Trophoblast cell (in vitro differentiated cells and primary cell): ENCODE data around the gene ABR.
"Not testable (repeated sequence)": the region's sequence is repeated elsewhere in the genome, so short reads cannot be mapped to it uniquely, and the experiment has no call there.

ENCODE experiments used
- DNase-seq, 2 donors: peaks; one replicate each; pipeline ENCODE4 v3.0.0-alpha.2; 2016
- H2AFZ ChIP-seq: 2 replicates; pipeline ENCODE4 v1.6.1; 2013; ENCODE audit warnings: low read length, moderate library complexity, mild to moderate bottlenecking; ENCODE audit not compliant: insufficient read depth, poor library complexity
- H2AK5ac ChIP-seq: 2 replicates; pipeline ENCODE4 v1.6.1; 2013; ENCODE audit warnings: mild to moderate bottlenecking, low read length
- H2BK120ac ChIP-seq: 2 replicates; pipeline ENCODE4 v1.6.1; 2013; ENCODE audit warnings: low read length, mild to moderate bottlenecking, moderate library complexity; ENCODE audit not compliant: insufficient read depth, poor library complexity
- H2BK12ac ChIP-seq: 2 replicates; pipeline ENCODE4 v1.6.1; 2013; ENCODE audit warnings: mild to moderate bottlenecking, low read length, moderate library complexity
- H2BK5ac ChIP-seq: 2 replicates; pipeline ENCODE4 v1.6.1; 2013; ENCODE audit warnings: low read length, low read depth, moderate library complexity, mild to moderate bottlenecking; ENCODE audit not compliant: poor library complexity
- H3K14ac ChIP-seq: 2 replicates; pipeline ENCODE4 v1.6.1; 2013; ENCODE audit warnings: mild to moderate bottlenecking, low read length
- H3K18ac ChIP-seq: 2 replicates; pipeline ENCODE4 v1.6.1; 2013; ENCODE audit warnings: mild to moderate bottlenecking, low read length
- H3K23ac ChIP-seq: 2 replicates; pipeline ENCODE4 v1.6.1; 2013; ENCODE audit warnings: low read length
- H3K27ac ChIP-seq: 2 replicates; pipeline ENCODE4 v1.5.1; 2013; ENCODE audit warnings: low read depth, mild to moderate bottlenecking, inconsistent platforms, low read length, moderate library complexity
- H3K27me3 ChIP-seq: 2 replicates; pipeline ENCODE4 v1.6.1; 2013; ENCODE audit warnings: inconsistent platforms, mild to moderate bottlenecking, low read length, moderate library complexity; ENCODE audit not compliant: insufficient read depth
- H3K36me3 ChIP-seq, 2 experiments: 1 replicate in 1 of 2; 2 replicates in 1 of 2; pipeline ENCODE4 v1.6.1; 2013; ENCODE audit warnings: low read length in 2 of 2, mild to moderate bottlenecking in 2 of 2, moderate library complexity in 1 of 2; ENCODE audit not compliant: insufficient read depth in 2 of 2, control insufficient read depth in 1 of 2
- H3K4ac ChIP-seq: 2 replicates; pipeline ENCODE4 v1.6.1; 2013; ENCODE audit warnings: low read depth, mild to moderate bottlenecking, low read length, moderate library complexity
- H3K4me1 ChIP-seq, 2 experiments: 1 replicate in 1 of 2; 2 replicates in 1 of 2; pipeline ENCODE4 v1.6.1; 2013; ENCODE audit warnings: low read length in 2 of 2, mild to moderate bottlenecking in 2 of 2, moderate library complexity in 1 of 2; ENCODE audit not compliant: insufficient read depth in 2 of 2, control insufficient read depth in 1 of 2
- H3K4me2 ChIP-seq: 2 replicates; pipeline ENCODE4 v1.6.1; 2013; ENCODE audit warnings: inconsistent platforms, mild to moderate bottlenecking, low read length, moderate library complexity
- H3K4me3 ChIP-seq: 2 replicates; pipeline ENCODE4 v1.5.1; 2013; ENCODE audit warnings: mild to moderate bottlenecking, low read depth, low read length, inconsistent platforms
- H3K79me1 ChIP-seq: one replicate; pipeline ENCODE4 v1.6.1; 2013; ENCODE audit warnings: low read length
- H3K79me2 ChIP-seq: 2 replicates; pipeline ENCODE4 v1.6.1; 2013; ENCODE audit warnings: low read length, mild to moderate bottlenecking; ENCODE audit not compliant: control insufficient read depth, insufficient read depth, poor library complexity
- H3K9ac ChIP-seq: 2 replicates; pipeline ENCODE4 v1.6.1; 2013; ENCODE audit warnings: mild to moderate bottlenecking, low read length
- H3K9me3 ChIP-seq: 2 replicates; pipeline ENCODE4 v1.6.1; 2013; ENCODE audit warnings: low read depth, mild to moderate bottlenecking, control low read depth, inconsistent platforms, low read length; ENCODE audit not compliant: insufficient read depth
- H4K12ac ChIP-seq: 2 replicates; pipeline ENCODE4 v1.6.1; 2013; ENCODE audit warnings: low read depth, mild to moderate bottlenecking, low read length, moderate library complexity
- H4K8ac ChIP-seq: 2 replicates; pipeline ENCODE4 v1.6.1; 2013; ENCODE audit warnings: low read depth, mild to moderate bottlenecking, low read length, moderate library complexity
- H4K91ac ChIP-seq: one replicate; pipeline ENCODE4 v1.6.1; 2013; ENCODE audit warnings: low read depth, mild to moderate bottlenecking, low read length, moderate library complexity
- WGBS: extraction: QIAGEN DNeasy Blood & Tissue Kit; methylation state at CpG from one replicate; pipeline ENCODE4 v1.1.7; 2013; ENCODE audit warnings: missing lambda C conversion rate; ENCODE audit not compliant: insufficient read length, insufficient coverage; ENCODE audit errors: extremely low coverage; 5-methylcytosine and 5-hydroxymethylcytosine counted together

The ABR gene

GRCh38 chr17:1123393-1123831, 56.4 kb downstream of the ABR start:
- H3K27me3 ChIP-seq, result no peaks in the 10 kb centered on the region
- H3K36me3 ChIP-seq, result no peaks in the 10 kb centered on the region
- H3K4me2 ChIP-seq, result no peak overlapping the region
- H4K91ac ChIP-seq, result no peak overlapping the region
- no CpG with 5 or more reads among the region's 24 CpGs for WGBS
- H3K14ac ChIP-seq, result no peak overlapping the region
- no peaks in the 10 kb centered on the region for H3K79me1 ChIP-seq
- no peak overlapping the region for H2BK5ac ChIP-seq
- H3K9ac ChIP-seq, result no peak overlapping the region
- H3K4me3 ChIP-seq, result no peak overlapping the region
- H2BK12ac ChIP-seq, result no peak overlapping the region
- H4K12ac ChIP-seq, result no peak overlapping the region
- DNase-seq, result no peak
- no peak overlapping the region for H2AK5ac ChIP-seq
- H2BK120ac ChIP-seq, result no peak overlapping the region
- H2AFZ ChIP-seq, result no peak overlapping the region
- peaks cover 5% of the 10 kb centered on the region for H3K9me3 ChIP-seq
- H3K79me2 ChIP-seq, result no peaks in the 10 kb centered on the region
- H4K8ac ChIP-seq, result no peak overlapping the region
- H3K18ac ChIP-seq, result no peak overlapping the region
- no peak overlapping the region for H3K27ac ChIP-seq
- no peak overlapping the region for H3K4ac ChIP-seq
- peaks cover 0 to 2% of the 10 kb centered on the region in 2 experiments for H3K4me1 ChIP-seq
- H3K23ac ChIP-seq, result no peak overlapping the region

GRCh38 chr17:1122533-1123392, 57.0 kb downstream of the ABR start:
- Histone ChIP-seq H2BK12ac (no peak overlapping the region), H3K4me1 (peaks cover 0 to 2% of the 10 kb centered on the region in 2 experiments), H2BK5ac (no peak overlapping the region), H3K4ac (no peak overlapping the region), H3K23ac (no peak overlapping the region), H3K9me3 (peaks cover 5% of the 10 kb centered on the region), H3K27me3 (no peaks in the 10 kb centered on the region), H2BK120ac (no peak overlapping the region), H2AK5ac (no peak overlapping the region), H3K4me3 (no peak overlapping the region), H4K8ac (no peak overlapping the region), H3K18ac (no peak overlapping the region), H3K27ac (no peak overlapping the region), H3K36me3 (no peaks in the 10 kb centered on the region), H4K12ac (no peak overlapping the region), H3K79me1 (no peaks in the 10 kb centered on the region), H3K79me2 (no peaks in the 10 kb centered on the region), H3K9ac (no peak overlapping the region), H4K91ac (no peak overlapping the region), H2AFZ (no peak overlapping the region), H3K14ac (no peak overlapping the region), H3K4me2 (no peak overlapping the region)
- peak; percentile 63 to 83 for DNase-seq
- WGBS, result no CpG with 5 or more reads among the region's 21 CpGs

GRCh38 chr17:1121442-1121817, 58.4 kb downstream of the ABR start:
- H3K23ac ChIP-seq, H3K18ac ChIP-seq, H2AK5ac ChIP-seq, H4K12ac ChIP-seq, H4K8ac ChIP-seq, H3K36me3 ChIP-seq, H2BK5ac ChIP-seq, H2BK12ac ChIP-seq, DNase-seq, H3K4me3 ChIP-seq, H3K4me2 ChIP-seq, H2BK120ac ChIP-seq, H3K9me3 ChIP-seq, H3K27me3 ChIP-seq, H3K4ac ChIP-seq, H2AFZ ChIP-seq, H3K79me2 ChIP-seq, H3K4me1 ChIP-seq, H3K14ac ChIP-seq, H4K91ac ChIP-seq, H3K27ac ChIP-seq, H3K79me1 ChIP-seq: not testable (repeated sequence)
- H3K9ac ChIP-seq, result peak overlapping the region; percentile 16
- WGBS, result no CpG with 5 or more reads among the region's 1 CpG

GRCh38 chr17:1120596-1121441, 59.0 kb downstream of the ABR start:
- Histone ChIP-seq H4K8ac (no peak overlapping the region), H4K12ac (no peak overlapping the region), H3K79me2 (no peaks in the 10 kb centered on the region), H3K14ac (no peak overlapping the region), H3K4me3 (no peak overlapping the region), H3K4ac (no peak overlapping the region), H2BK120ac (no peak overlapping the region), H3K9ac (peak overlapping the region; percentile 16), H4K91ac (no peak overlapping the region), H3K9me3 (peaks cover 2% of the 10 kb centered on the region), H3K4me1 (peaks cover 0 to 2% of the 10 kb centered on the region in 2 experiments), H3K4me2 (no peak overlapping the region), H2AFZ (no peak overlapping the region), H3K27ac (no peak overlapping the region), H2BK12ac (no peak overlapping the region), H3K18ac (no peak overlapping the region), H3K79me1 (no peaks in the 10 kb centered on the region), H3K23ac (no peak overlapping the region), H3K27me3 (no peaks in the 10 kb centered on the region), H2AK5ac (no peak overlapping the region), H2BK5ac (no peak overlapping the region), H3K36me3 (no peaks in the 10 kb centered on the region)
- WGBS, result no CpG with 5 or more reads among the region's 12 CpGs
- DNase-seq, result no peak
